SK-N-SH (cell line): ENCODE results near the gene MAP2K2. TPM values are rescaled to one million over a fixed set of nuclear protein-coding genes. Genes with fewer than 3 reads are reported as not detected.

Experiments
- CTCF ChIA-PET: fragments of 300-600, 350-600 bp; formaldehyde crosslinking; extraction: SDS; loops from one replicate; lab custom pipeline; 2021; lab: Yijun Ruan, JAX
- POLR2A ChIA-PET: fragments of 350-600 bp; sonication (Branson Sonifier 250); formaldehyde crosslinking; extraction: SDS; loops from one replicate; lab custom pipeline; 2020; ENCODE audit warnings: antibody characterized with exemption, inconsistent platforms; lab: Yijun Ruan, JAX
- DNase-seq: peaks from one replicate; pipeline ENCODE4 v3.0.0; 2012
- H2AFZ ChIP-seq: fragments of 200-600 bp; sonication (generic); 2 replicates; pipeline ENCODE4 v1.8.1; 2016; ENCODE audit warnings: antibody characterized with exemption, mild to moderate bottlenecking, low read depth
- H3F3A ChIP-seq: fragments of 200-600 bp; sonication (generic); replicated peaks from 2 replicates; pipeline ENCODE3; 2016; ENCODE audit warnings: antibody characterized with exemption, mild to moderate bottlenecking; ENCODE audit not compliant: insufficient read depth
- H3K27ac ChIP-seq, 2 experiments: fragments of 200-500 bp in 1 of 2; fragments of 200-600 bp in 1 of 2; sonication (Bioruptor generic) in 1 of 2; sonication (generic), shearing (Covaris generic) in 1 of 2; 2 replicates each; pipeline versions ENCODE4 v1.5.1 to v1.6.1; 2014 to 2016; ENCODE audit warnings: low read depth in 2 of 2, inconsistent platforms in 1 of 2, low read length in 1 of 2, mild to moderate bottlenecking in 1 of 2, mixed read lengths in 1 of 2
- H3K27me3 ChIP-seq: fragments of 200-600 bp; sonication (generic), shearing (Covaris generic); 2 replicates; pipeline ENCODE4 v1.6.1; 2016; ENCODE audit warnings: mixed run types; ENCODE audit not compliant: insufficient read depth
- H3K36me3 ChIP-seq, 2 experiments: fragments of 200-500 bp in 1 of 2; fragments of 200-600 bp in 1 of 2; sonication (Bioruptor generic) in 1 of 2; sonication (generic) in 1 of 2; replicated peaks in 1 of 2; 2 replicates each; pipeline versions ENCODE3 to v1.5.1; 2014 to 2016; ENCODE audit warnings: low read length in 1 of 2, mild to moderate bottlenecking in 1 of 2; ENCODE audit not compliant: insufficient read depth in 2 of 2, control insufficient read depth in 1 of 2
- H3K4me1 ChIP-seq, 2 experiments: fragments of 200-500 bp in 1 of 2; fragments of 200-600 bp in 1 of 2; sonication (Bioruptor generic) in 1 of 2; sonication (generic), shearing (Covaris generic) in 1 of 2; 2 replicates each; pipeline versions ENCODE4 v1.5.1 to v1.6.1; 2014 to 2016; ENCODE audit warnings: low read depth in 1 of 2, low read length in 1 of 2, mixed run types in 1 of 2; ENCODE audit not compliant: insufficient read depth in 2 of 2, control insufficient read depth in 1 of 2
- H3K4me2 ChIP-seq: fragments of 200-600 bp; sonication (generic), shearing (Covaris generic); 2 replicates; pipeline ENCODE4 v1.6.1; 2017; ENCODE audit warnings: mixed run types
- H3K4me3 ChIP-seq, 2 experiments: fragments of 200-500 bp in 1 of 2; fragments of 200-600 bp in 1 of 2; sonication (Bioruptor generic) in 1 of 2; sonication (generic), shearing (Covaris generic) in 1 of 2; 2 replicates each; pipeline versions ENCODE4 v1.5.1 to v1.8.1; 2014 to 2016; ENCODE audit warnings: low read depth in 2 of 2, inconsistent platforms in 1 of 2, low read length in 1 of 2, mild to moderate bottlenecking in 1 of 2, mixed read lengths in 1 of 2, moderate library complexity in 1 of 2
- H3K79me2 ChIP-seq: fragments of 200-600 bp; sonication (generic); 2 replicates; pipeline ENCODE4 v1.8.1; 2017; ENCODE audit warnings: mild to moderate bottlenecking; ENCODE audit not compliant: insufficient read depth
- H3K9ac ChIP-seq: fragments of 200-600 bp; sonication (generic); 2 replicates; pipeline ENCODE4 v1.6.1; 2017; ENCODE audit warnings: mixed run types
- H3K9me2 ChIP-seq: fragments of 200-600 bp; sonication (generic); 2 replicates; pipeline ENCODE4 v1.6.1; 2017; ENCODE audit warnings: mixed run types
- H3K9me3 ChIP-seq: fragments of 200-600 bp; sonication (generic); 2 replicates; pipeline ENCODE4 v1.6.1; 2017; ENCODE audit warnings: mixed run types, mild to moderate bottlenecking, moderate library complexity
- H4K20me1 ChIP-seq: fragments of 200-600 bp; sonication (generic); 2 replicates; pipeline ENCODE4 v1.6.1; 2017; ENCODE audit warnings: mild to moderate bottlenecking, mixed run types; ENCODE audit not compliant: insufficient read depth
- CHD2 ChIP-seq: fragments of 150-350 bp; IDR thresholded peaks from 2 replicates; pipeline ENCODE4 v1.6.1; 2018; ENCODE audit warnings: low read length; ENCODE audit not compliant: partially characterized antibody
- EP300 ChIP-seq, 2 experiments: IDR thresholded peaks; 2 replicates each; pipeline versions ENCODE4 v1.4.0 to v1.6.1; 2012; ENCODE audit warnings: borderline replicate concordance in 1 of 2, low read depth in 1 of 2, low read length in 1 of 2
- FOSL2 ChIP-seq: IDR thresholded peaks from 2 replicates; pipeline ENCODE4 v1.4.0; 2012; ENCODE audit warnings: low read depth, mild to moderate bottlenecking, moderate library complexity, borderline replicate concordance
- FOXJ3 ChIP-seq: sonication (generic); formaldehyde crosslinking; IDR thresholded peaks from 2 replicates; pipeline ENCODE4 v1.5.1; 2020; ENCODE audit warnings: mild to moderate bottlenecking, missing genetic modification reagents
- GABPA ChIP-seq: IDR thresholded peaks from 2 replicates; pipeline ENCODE4 v1.4.0; 2012; ENCODE audit warnings: low read depth, mild to moderate bottlenecking
- MEF2A ChIP-seq: IDR thresholded peaks from 2 replicates; pipeline ENCODE4 v1.4.0; 2012; ENCODE audit warnings: low read depth, borderline replicate concordance
- POLR2AphosphoS5 ChIP-seq: IDR thresholded peaks from 2 replicates; pipeline ENCODE4 v1.6.1; 2012; ENCODE audit warnings: low read depth, low read length
- RAD21 ChIP-seq: IDR thresholded peaks from 2 replicates; pipeline ENCODE4 v1.6.1; 2012; ENCODE audit warnings: mild to moderate bottlenecking, low read length
- RFX5 ChIP-seq: IDR thresholded peaks from 2 replicates; pipeline ENCODE4 v1.6.1; 2012; ENCODE audit warnings: mild to moderate bottlenecking, improper control_type of control experiment, low read length
- RXRA ChIP-seq: IDR thresholded peaks from 2 replicates; pipeline ENCODE4 v1.4.0; 2012; ENCODE audit warnings: low read depth, mild to moderate bottlenecking, borderline replicate concordance
- SIN3A ChIP-seq: IDR thresholded peaks from 2 replicates; pipeline ENCODE4 v1.6.1; 2012; ENCODE audit warnings: low read depth, mild to moderate bottlenecking, low read length, moderate library complexity, borderline replicate concordance
- WGBS: methylation state at CpG from one replicate; pipeline ENCODE4 v1.1.6; 2017; ENCODE audit warnings: low lambda C conversion rate; 5-methylcytosine and 5-hydroxymethylcytosine counted together
- polyA plus RNA-seq, 3 experiments: library from polyadenylated mRNA; depleted of rRNA; stranded (reverse); fragments of >200 nt; gene quantifications; 2 replicates each; pipeline ENCODE4 v1.2.3, GENCODE V29; 2012
- TF ChIP-seq, protein P1 (sequence below): IDR thresholded peaks from 2 replicates; pipeline ENCODE4 v1.4.0; 2012; ENCODE audit warnings: low read depth, borderline replicate concordance
- TF ChIP-seq, protein P2 (sequence below): fragments of 200-600 bp; sonication (generic); IDR thresholded peaks from 2 replicates; pipeline ENCODE4 v1.6.1; 2017; ENCODE audit warnings: antibody characterized with exemption, mild to moderate bottlenecking, moderate library complexity
- TF ChIP-seq, protein P3 (sequence below): fragments of 150-350 bp; IDR thresholded peaks from 2 replicates; pipeline ENCODE4 v1.6.1; 2017; ENCODE audit warnings: antibody characterized with exemption, low read length, low read depth, borderline replicate concordance

MAP2K2 gene
- polyA plus RNA-seq, 1 of the 3 experiments (the other 2 are of a cell fraction), result 114 TPM

DNA sequence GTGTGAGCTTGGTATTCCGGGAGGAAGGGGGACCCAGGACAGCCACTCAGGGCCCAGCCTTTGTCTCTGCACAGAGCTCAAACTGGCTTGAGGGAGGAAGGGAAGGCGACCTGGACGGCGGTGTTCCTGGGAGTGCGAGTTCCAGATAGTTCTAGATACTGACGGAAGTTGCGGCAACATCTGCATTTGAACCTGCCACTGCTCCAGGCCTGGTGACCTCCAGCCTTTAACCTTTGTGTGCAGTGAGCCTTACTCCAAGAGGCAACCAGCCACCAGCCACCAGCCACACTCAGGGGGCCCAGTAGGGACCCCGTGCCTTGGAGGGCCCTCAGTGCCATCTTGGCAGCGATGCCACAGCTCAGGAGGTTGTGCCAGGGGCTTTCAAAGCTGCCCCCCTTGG is 41.8 kb downstream of the MAP2K2 start (continued):
- TF ChIP-seq, protein P1, sequence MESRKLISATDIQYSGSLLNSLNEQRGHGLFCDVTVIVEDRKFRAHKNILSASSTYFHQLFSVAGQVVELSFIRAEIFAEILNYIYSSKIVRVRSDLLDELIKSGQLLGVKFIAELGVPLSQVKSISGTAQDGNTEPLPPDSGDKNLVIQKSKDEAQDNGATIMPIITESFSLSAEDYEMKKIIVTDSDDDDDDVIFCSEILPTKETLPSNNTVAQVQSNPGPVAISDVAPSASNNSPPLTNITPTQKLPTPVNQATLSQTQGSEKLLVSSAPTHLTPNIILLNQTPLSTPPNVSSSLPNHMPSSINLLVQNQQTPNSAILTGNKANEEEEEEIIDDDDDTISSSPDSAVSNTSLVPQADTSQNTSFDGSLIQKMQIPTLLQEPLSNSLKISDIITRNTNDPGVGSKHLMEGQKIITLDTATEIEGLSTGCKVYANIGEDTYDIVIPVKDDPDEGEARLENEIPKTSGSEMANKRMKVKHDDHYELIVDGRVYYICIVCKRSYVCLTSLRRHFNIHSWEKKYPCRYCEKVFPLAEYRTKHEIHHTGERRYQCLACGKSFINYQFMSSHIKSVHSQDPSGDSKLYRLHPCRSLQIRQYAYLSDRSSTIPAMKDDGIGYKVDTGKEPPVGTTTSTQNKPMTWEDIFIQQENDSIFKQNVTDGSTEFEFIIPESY, result no peak
- TF ChIP-seq RFX5, result no peak

DNA sequence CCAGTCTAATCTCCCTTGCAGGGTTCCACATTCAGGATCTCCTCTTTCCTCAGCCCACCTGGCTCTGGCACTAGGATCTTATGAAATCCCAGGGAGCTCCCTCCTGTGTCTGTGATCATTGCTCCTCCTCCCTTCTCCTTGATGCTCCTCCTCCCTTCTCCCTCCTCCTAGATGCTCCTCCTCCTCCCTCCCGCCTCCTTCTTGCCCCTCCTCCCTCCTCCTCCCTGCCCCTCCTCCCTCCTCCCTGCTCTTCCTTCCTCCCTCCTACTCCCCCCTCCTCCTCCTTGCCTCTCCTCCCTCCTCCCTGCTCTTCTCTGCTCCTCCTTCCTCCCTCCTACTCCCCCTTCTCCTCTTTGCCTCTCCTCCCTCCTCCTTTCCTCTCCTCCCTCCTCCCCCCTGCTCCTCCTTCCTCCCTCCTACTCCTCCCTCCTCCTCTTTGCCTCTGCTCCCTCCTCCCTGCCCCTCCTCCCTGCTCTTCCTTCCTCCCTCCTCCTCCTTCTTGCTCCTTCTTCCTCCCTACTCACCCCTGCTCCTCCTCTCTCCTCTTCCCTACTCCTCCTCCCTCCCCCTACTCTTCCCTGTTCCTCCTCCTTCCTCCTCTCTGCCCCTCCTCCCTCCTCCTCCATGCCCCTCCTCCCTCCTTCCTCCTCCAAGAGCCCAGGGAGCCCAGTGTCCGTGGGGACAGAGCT is 42.3 kb downstream of the MAP2K2 start:
- no peak overlapping the region for H2AFZ ChIP-seq
- no peak overlapping the region for H3K4me2 ChIP-seq
- POLR2A ChIA-PET, result interaction anchor here (1.4 to 1.6 kb wide), 2 partner anchors 10 to 13 kb away, joined by 3 read pairs; no protein-coding TSS in a partner anchor

More for the DNA sequence above, 42.3 kb downstream of the MAP2K2 start:
- Histone ChIP-seq H3K9me3 (no peaks in the 10 kb centered on the region), H3K9ac (no peak overlapping the region), H4K20me1 (no peaks in the 10 kb centered on the region), H3K27me3 (no peaks in the 10 kb centered on the region), H3K4me1 (no peaks in the 10 kb centered on the region), H3K9me2 (no peaks in the 10 kb centered on the region), H3K36me3 (no peaks in the 10 kb centered on the region), H3F3A (no peaks in the 10 kb centered on the region), H3K79me2 (no peaks in the 10 kb centered on the region), H3K4me3 (no peak overlapping the region), H3K27ac (no peak overlapping the region)
- DNase-seq, result no peak
- TF ChIP-seq FOSL2 (no peak), RXRA (no peak), GABPA (no peak), CHD2 (no peak), RAD21 (no peak), MEF2A (no peak), POLR2AphosphoS5 (no peak), FOXJ3 (CRISPR knock-in tag) (no peak), EP300 (IDR thresholded peaks at IDR 0.05; ENCODE audit: borderline replicate concordance in 1 of 2, low read depth in 1 of 2, low read length in 1 of 2) (no peak), SIN3A (no peak)
- TF ChIP-seq, protein P2, sequence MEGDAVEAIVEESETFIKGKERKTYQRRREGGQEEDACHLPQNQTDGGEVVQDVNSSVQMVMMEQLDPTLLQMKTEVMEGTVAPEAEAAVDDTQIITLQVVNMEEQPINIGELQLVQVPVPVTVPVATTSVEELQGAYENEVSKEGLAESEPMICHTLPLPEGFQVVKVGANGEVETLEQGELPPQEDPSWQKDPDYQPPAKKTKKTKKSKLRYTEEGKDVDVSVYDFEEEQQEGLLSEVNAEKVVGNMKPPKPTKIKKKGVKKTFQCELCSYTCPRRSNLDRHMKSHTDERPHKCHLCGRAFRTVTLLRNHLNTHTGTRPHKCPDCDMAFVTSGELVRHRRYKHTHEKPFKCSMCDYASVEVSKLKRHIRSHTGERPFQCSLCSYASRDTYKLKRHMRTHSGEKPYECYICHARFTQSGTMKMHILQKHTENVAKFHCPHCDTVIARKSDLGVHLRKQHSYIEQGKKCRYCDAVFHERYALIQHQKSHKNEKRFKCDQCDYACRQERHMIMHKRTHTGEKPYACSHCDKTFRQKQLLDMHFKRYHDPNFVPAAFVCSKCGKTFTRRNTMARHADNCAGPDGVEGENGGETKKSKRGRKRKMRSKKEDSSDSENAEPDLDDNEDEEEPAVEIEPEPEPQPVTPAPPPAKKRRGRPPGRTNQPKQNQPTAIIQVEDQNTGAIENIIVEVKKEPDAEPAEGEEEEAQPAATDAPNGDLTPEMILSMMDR, result no peak
- TF ChIP-seq, protein P3, sequence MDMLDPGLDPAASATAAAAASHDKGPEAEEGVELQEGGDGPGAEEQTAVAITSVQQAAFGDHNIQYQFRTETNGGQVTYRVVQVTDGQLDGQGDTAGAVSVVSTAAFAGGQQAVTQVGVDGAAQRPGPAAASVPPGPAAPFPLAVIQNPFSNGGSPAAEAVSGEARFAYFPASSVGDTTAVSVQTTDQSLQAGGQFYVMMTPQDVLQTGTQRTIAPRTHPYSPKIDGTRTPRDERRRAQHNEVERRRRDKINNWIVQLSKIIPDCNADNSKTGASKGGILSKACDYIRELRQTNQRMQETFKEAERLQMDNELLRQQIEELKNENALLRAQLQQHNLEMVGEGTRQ, result no peak
- WGBS, result 28% methylated on average over 2 of the region's 2 CpGs
- CTCF ChIA-PET, result interaction anchor here (2.1 kb wide), 1 partner anchor 96 kb away, joined by 6 read pairs; the partner anchor contains the start of gene EEF2
